Measurements from ENCODE around the gene THTPA. TPM values are rescaled to one million over a fixed set of nuclear protein-coding genes. Genes with fewer than 3 reads are reported as not detected.

THTPA gene
- total and polyA plus RNA-seq, 2 of the 13 experiments (the other 11 are each of a cell fraction or from before 2014, with no cell fraction given) = 7.4 to 8.7 TPM

DNA sequence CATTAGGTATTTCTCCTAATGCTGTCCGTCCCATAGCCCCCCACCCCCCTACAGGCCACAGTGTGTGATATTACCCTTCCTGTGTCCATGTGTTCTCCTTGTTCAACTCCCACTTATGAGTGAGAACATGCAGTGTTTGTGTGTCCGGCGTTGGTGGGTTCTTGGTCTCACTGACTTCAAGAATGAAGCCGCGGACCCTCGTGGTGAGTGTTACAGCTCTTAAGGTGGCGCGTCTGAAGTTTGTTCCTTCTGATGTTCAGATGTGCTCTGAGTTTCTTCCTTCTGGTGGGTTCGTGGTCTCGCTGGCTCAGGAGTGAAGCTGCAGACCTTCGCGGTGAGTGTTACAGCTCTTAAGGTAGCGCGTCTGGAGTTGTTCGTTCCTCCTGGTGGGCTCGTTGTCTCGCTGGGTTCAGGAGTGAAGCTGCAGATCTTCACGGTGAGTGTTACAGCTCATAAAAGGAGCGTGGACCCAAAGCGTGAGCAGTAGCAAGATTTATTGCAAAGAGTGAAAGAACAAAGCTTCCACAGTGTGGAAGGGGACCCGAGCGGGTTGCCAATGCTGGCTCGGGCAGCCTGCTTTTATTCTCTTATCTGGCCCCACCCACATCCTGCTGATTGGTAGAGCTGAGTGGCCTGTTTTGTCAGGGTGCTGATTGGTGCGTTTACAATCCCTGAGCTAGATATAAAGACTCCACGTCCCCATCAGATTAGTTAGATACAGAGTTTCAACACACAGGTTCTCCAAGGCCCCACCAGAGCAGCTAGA is 27.9 kb downstream of the THTPA start (continued):
- TF ChIP-seq ZNF615 (CRISPR knock-in tag; IDR thresholded peaks at IDR 0.05; ENCODE audit: borderline replicate concordance) (peak; percentile 97), RBFOX2 (IDR thresholded peaks at IDR 0.05; ENCODE audit: low read depth, low read length) (peak; percentile 52), THAP11 (CRISPR knock-in tag; IDR thresholded peaks at IDR 0.05) (peak; percentile 86), ZNF44 (CRISPR knock-in tag; IDR thresholded peaks at IDR 0.05) (peak; percentile 90; the same call in 1 of the 2 replicates), ZFP41 (CRISPR knock-in tag; IDR thresholded peaks at IDR 0.05; ENCODE audit: borderline replicate concordance) (peak; percentile 89), SIX4 (CRISPR knock-in tag; IDR thresholded peaks at IDR 0.05) (peak; percentile 63; the same call in 1 of the 2 replicates), NR2C2 (CRISPR knock-in tag; IDR thresholded peaks at IDR 0.05; ENCODE audit: borderline replicate concordance) (peak; percentile 64; the same call in 1 of the 2 replicates), ZNF850 (CRISPR knock-in tag; conservative IDR thresholded peaks at IDR 0.05) (0 out of 2 replicates have a peak, but pooled peaks have one; percentile 41), ATF7-NPFF (CRISPR knock-in tag; IDR thresholded peaks at IDR 0.05; ENCODE audit: low read depth) (peak; percentile 94), U2AF1 (optimal IDR thresholded peaks at IDR 0.05; ENCODE audit: low read depth, low read length) (peak; percentile 28), ZBTB21 (CRISPR knock-in tag; IDR thresholded peaks at IDR 0.05) (peak; percentile 61), ZNF224 (CRISPR knock-in tag; IDR thresholded peaks at IDR 0.05) (peak; percentile 63; the same call in 1 of the 2 replicates), NKX3-1 (CRISPR knock-in tag; IDR thresholded peaks at IDR 0.05) (peak; percentile 96), ZFP37 (CRISPR knock-in tag; IDR thresholded peaks at IDR 0.05; ENCODE audit: borderline replicate concordance) (peak; percentile 97; the same call in 1 of the 2 replicates), NCOA5 (CRISPR knock-in tag; IDR thresholded peaks at IDR 0.05) (peak; percentile 100), CBFB (CRISPR knock-in tag; IDR thresholded peaks at IDR 0.05) (peak; percentile 62; the same call in 1 of the 2 replicates), KDM2A (CRISPR knock-in tag; IDR thresholded peaks at IDR 0.05; ENCODE audit: borderline replicate concordance, low read depth) (peak; percentile 85), ZNF282 (IDR thresholded peaks at IDR 0.05; ENCODE audit: partially characterized antibody) (peak; percentile 88), ZFP62 (CRISPR knock-in tag; IDR thresholded peaks at IDR 0.05) (peak; percentile 67; the same call in 1 of the 2 replicates), RXRA (CRISPR knock-in tag; IDR thresholded peaks at IDR 0.05) (peak; percentile 59), ZBTB8A (CRISPR knock-in tag; IDR thresholded peaks at IDR 0.05; ENCODE audit: borderline replicate concordance, low read depth) (peak; percentile 96), IRX3 (CRISPR knock-in tag; IDR thresholded peaks at IDR 0.05; ENCODE audit: borderline replicate concordance, low read depth) (peak; percentile 99), ZNF33B (CRISPR knock-in tag; IDR thresholded peaks at IDR 0.05) (peak; percentile 98), ZNF496 (CRISPR knock-in tag; IDR thresholded peaks at IDR 0.05; ENCODE audit: insufficient replicate concordance) (peak; percentile 52), MED1 (CRISPR knock-in tag; IDR thresholded peaks at IDR 0.05) (peak; percentile 91)
- TF ChIP-seq, protein P1, sequence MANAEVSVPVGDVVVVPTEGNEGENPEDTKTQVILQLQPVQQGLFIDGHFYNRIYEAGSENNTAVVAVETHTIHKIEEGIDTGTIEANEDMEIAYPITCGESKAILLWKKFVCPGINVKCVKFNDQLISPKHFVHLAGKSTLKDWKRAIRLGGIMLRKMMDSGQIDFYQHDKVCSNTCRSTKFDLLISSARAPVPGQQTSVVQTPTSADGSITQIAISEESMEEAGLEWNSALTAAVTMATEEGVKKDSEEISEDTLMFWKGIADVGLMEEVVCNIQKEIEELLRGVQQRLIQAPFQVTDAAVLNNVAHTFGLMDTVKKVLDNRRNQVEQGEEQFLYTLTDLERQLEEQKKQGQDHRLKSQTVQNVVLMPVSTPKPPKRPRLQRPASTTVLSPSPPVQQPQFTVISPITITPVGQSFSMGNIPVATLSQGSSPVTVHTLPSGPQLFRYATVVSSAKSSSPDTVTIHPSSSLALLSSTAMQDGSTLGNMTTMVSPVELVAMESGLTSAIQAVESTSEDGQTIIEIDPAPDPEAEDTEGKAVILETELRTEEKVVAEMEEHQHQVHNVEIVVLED (CRISPR knock-in tag; IDR thresholded peaks at IDR 0.05; ENCODE audit: borderline replicate concordance) = peak; percentile 58
- TF ChIP-seq, protein P2, sequence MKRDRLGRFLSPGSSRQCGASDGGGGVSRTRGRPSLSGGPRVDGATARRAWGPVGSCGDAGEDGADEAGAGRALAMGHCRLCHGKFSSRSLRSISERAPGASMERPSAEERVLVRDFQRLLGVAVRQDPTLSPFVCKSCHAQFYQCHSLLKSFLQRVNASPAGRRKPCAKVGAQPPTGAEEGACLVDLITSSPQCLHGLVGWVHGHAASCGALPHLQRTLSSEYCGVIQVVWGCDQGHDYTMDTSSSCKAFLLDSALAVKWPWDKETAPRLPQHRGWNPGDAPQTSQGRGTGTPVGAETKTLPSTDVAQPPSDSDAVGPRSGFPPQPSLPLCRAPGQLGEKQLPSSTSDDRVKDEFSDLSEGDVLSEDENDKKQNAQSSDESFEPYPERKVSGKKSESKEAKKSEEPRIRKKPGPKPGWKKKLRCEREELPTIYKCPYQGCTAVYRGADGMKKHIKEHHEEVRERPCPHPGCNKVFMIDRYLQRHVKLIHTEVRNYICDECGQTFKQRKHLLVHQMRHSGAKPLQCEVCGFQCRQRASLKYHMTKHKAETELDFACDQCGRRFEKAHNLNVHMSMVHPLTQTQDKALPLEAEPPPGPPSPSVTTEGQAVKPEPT (CRISPR knock-in tag; IDR thresholded peaks at IDR 0.05; ENCODE audit: low read depth) = peak; percentile 100
- TF ChIP-seq, protein P3, sequence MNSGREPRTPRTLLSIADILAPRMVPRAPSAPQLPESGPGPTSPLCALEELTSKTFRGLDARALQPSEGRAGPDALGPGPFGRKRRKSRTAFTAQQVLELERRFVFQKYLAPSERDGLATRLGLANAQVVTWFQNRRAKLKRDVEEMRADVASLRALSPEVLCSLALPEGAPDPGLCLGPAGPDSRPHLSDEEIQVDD (CRISPR knock-in tag; IDR thresholded peaks at IDR 0.05; ENCODE audit: borderline replicate concordance) = peak; percentile 82; the same call in 1 of the 2 replicates

Measured in HepG2 (cell line).